Glomerular endothelial cell (primary cell): ENCODE results near the gene SH2D6. TPM values are rescaled to one million over a fixed set of nuclear protein-coding genes. Genes with fewer than 3 reads are reported as not detected.

Source experiments
- DNase-seq: peaks from one replicate; pipeline ENCODE4 v3.0.0-alpha.2; 2011; ENCODE audit warnings: low read depth, low spot score; ENCODE audit errors: extremely low read depth
- total RNA-seq: library from RNA; depleted of rRNA; stranded (reverse); fragments of >200 nt; gene quantifications from 2 replicates; pipeline ENCODE4 v1.2.3, GENCODE V29; 2015

SH2D6 gene
- total RNA-seq, 1 donor from 2014 or later, result not detected

- no peak for DNase-seq
These were observed 2.2 kb downstream of the SH2D6 start for GRCh38 chr2:85420536-85421259.

GRCh38 chr2:85421260-85422071, 3.0 kb downstream of the SH2D6 start:
- DNase-seq, result no peak

GRCh38 chr2:85422072-85422457, 3.6 kb downstream of the SH2D6 start:
- DNase-seq, result no peak

- no peak for DNase-seq
These were observed 5.0 kb downstream of the SH2D6 start for GRCh38 chr2:85423525-85423924.

- no peak for DNase-seq
These were observed 7.1 kb downstream of the SH2D6 start for GRCh38 chr2:85425588-85425987.

GRCh38 chr2:85427300-85427835, 8.9 kb downstream of the SH2D6 start:
- no peak for DNase-seq

- no peak for DNase-seq
These were observed 9.9 kb downstream of the SH2D6 start for GRCh38 chr2:85428343-85428881.

GRCh38 chr2:85429213-85429923, 10.9 kb downstream of the SH2D6 start:
- no peak for DNase-seq

- DNase-seq, result no peak
These were observed 11.4 kb downstream of the SH2D6 start for GRCh38 chr2:85429924-85430289.

GRCh38 chr2:85430752-85431569, 12.4 kb downstream of the SH2D6 start:
- no peak for DNase-seq

GRCh38 chr2:85431570-85432205, 13.2 kb downstream of the SH2D6 start:
- no peak for DNase-seq

- DNase-seq, result no peak
These were observed 15.1 kb downstream of the SH2D6 start for GRCh38 chr2:85433511-85434089.

GRCh38 chr2:85434696-85435095, 16.2 kb downstream of the SH2D6 start:
- DNase-seq, result no peak

GRCh38 chr2:85435220-85435958, 16.9 kb downstream of the SH2D6 start:
- DNase-seq, result no peak

- DNase-seq, result no peak
These were observed 17.7 kb downstream of the SH2D6 start for GRCh38 chr2:85435981-85436835.

GRCh38 chr2:85436836-85437487, 18.4 kb downstream of the SH2D6 start:
- DNase-seq, result no peak

GRCh38 chr2:85437488-85438200, 19.1 kb downstream of the SH2D6 start:
- DNase-seq, result no peak
